HG03342 (cell line): ENCODE results near the gene TMEM255A.

Experiments used
- ATAC-seq: cut with Tn5 transposase; IDR thresholded peaks from one replicate; pipeline ENCODE4 v1.9.1; 2021; ENCODE audit warnings: mild to moderate bottlenecking, moderate library complexity; ENCODE audit not compliant: unreplicated experiment

Gene TMEM255A

GRCh38 chrX:120213438-120214265 is 97.6 kb downstream of the TMEM255A start:
- peak; percentile 85 for ATAC-seq
